Hepatic stellate cell (primary cell): ENCODE measurements around the gene MAP1S.
A peak's percentile ranks its signal among the peaks of the same experiment; 100 is the strongest.
"Not testable (repeated sequence)": the region's sequence is repeated elsewhere in the genome, so short reads cannot be mapped to it uniquely, and the experiment has no call there.

Source experiments
- DNase-seq: peaks from one replicate; pipeline ENCODE4 v3.0.0; 2011; ENCODE audit warnings: low spot score

Gene MAP1S

DNA sequence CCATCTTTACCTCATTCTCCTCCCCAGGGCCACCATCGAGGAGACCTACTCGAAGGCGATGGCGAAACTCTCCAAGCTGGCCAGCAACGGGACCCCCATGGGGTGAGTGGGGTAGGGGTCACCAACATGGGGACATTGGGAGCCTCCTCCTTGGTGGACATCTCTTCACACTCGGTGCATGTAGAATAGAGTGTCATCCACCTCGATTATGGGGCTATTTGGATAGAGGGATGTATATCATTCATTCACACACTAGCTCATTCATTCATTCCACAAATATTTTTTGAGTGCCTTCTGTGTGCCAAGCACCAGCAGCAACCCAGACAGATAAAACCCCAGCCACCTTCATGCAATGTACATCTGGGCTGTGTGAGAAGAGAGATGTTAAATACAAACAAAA lies 45.1 kb downstream of the MAP1S start:
- no peak for DNase-seq

DNA sequence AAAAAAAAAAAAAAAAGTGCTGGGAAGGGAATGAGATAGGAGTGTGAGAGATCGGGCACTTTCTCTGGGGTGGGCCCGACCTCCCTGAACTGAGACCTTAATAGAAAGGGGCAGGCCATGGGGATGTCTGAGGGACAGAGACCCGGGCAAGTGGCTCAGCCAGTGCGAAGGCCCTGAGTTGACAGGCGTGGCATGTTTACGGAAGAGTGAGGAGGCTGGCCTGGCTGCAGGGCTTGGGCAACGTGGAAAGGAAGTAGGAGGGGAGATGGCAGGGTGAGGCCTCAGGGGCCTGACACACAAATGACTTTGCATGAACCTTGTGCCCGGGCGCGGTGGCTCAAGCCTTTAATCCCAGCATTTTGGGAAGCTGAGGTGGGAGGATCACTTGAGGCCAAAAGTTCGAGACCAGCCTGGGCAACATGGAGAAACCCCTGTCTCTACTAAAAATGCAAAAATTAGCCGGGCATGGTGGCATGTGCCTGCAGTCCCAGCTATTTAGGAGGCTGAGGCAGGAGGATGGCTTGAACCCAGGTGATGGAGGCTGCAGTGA lies 45.9 kb downstream of the MAP1S start:
- no peak for DNase-seq

DNA sequence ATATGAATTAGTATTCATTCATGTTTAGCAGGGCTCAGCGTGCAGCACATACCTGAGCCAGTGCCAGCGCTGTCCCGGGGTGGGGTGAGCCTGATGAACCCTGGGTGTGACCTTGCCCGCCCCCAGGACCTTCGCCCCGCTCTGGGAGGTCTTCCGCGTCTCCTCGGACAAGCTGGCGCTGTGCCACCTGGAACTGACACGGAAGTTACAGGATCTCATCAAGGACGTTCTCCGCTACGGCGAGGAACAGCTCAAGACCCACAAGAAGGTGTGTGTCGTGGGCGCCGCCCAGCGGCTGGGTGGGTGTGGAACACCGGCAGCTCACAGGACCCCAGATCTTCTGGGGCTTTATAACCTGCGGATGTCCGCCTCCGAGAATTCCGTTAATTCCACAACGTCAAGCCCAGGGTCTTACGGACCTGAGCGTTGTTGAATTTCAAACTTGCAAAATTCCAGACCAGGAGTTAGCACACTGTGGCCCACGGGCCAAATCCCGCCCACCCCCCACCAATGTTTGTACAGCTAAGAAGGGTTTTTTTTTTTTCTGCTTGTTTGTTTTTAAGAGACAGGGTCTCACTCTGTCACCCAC lies 47.4 kb downstream of the MAP1S start:
- DNase-seq = peak; percentile 74

DNA sequence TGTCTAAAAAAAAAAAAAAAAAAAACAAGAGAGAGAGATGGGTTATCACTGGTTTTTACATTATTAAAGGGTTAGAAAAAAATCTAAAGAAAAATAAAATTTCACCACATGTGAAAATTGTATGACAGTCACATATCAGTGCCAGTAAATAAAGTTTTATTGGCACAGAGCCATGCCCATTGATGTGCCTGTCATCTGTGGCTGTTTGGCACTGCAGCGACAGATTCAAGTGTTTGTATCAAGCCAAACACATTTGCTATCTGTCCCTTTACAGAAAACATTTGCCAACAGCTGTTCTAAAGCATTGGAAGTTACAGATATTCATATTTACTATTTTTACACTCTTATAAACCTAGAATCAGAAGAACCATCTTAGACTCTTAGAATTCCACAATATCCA lies 48.3 kb downstream of the MAP1S start:
- no peak for DNase-seq

DNA sequence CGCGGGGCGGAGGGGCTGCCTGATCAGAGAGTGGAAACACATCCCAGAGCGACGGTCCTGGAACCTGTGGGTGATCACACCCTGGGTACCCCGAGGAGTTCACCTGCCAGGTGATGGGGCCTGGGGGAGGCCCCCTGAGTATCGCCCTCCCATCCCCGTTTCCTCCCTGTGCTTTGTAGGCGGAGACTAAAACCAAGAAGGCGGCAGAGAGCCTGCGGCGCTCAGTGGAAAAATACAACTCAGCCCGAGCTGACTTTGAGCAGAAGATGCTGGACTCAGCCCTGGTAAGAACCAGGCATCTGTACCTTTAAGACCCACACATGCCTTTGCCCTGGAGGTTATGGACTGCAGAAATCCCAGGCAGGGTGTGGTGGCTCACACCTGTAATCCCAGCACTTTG lies 51.3 kb downstream of the MAP1S start:
- DNase-seq = no peak

DNA sequence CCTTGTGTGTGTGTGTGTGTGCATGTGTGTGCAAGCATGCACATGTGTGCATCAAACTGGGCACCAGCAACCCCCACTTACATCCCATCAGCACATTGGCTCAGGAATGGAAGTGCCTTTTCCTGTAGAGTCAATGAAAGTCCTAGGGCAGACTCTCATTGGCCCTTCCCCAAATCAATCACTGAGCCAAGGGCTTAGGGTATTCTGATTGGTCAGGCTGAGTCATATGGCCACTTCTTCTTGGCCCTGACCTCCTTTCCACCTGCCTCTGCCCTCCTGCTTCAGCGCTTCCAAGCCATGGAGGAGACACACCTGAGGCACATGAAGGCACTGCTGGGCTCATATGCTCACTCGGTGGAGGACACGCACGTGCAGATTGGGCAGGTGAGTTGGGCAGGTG lies 52.9 kb downstream of the MAP1S start:
- no peak for DNase-seq

DNA sequence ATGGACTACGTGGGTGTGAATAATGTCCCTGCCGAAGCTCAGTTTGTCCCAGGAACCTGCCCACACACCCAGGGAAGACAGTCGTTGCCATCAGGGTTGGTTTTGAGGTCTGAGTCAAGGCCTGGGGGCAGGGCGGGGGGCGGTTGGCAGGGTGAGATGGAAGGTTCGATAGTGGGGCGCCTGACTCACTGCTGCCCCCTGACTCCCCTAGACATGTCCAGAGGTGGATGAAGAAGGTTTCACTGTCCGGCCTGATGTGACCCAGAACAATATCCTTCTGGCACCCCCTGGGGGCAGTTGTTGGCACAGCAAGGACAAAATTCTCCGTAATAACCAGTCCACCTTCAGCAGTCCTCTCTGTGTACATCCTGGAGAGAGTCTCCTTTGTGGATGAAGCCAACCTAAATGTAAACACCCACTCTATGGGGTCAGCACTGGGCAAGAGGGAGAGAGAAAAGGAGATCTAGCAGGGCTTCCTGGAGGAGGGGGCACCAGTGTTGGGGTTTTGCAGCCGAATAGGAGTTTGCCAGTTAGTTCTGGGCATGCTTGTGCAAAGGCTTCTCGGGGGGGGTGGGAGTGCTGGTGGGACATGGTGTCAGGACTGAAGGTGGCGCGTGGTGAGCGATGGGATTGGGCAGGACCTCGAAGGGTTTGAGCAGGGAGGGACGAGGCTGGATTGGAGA lies 56.1 kb downstream of the MAP1S start:
- peak; percentile 53 for DNase-seq

DNA sequence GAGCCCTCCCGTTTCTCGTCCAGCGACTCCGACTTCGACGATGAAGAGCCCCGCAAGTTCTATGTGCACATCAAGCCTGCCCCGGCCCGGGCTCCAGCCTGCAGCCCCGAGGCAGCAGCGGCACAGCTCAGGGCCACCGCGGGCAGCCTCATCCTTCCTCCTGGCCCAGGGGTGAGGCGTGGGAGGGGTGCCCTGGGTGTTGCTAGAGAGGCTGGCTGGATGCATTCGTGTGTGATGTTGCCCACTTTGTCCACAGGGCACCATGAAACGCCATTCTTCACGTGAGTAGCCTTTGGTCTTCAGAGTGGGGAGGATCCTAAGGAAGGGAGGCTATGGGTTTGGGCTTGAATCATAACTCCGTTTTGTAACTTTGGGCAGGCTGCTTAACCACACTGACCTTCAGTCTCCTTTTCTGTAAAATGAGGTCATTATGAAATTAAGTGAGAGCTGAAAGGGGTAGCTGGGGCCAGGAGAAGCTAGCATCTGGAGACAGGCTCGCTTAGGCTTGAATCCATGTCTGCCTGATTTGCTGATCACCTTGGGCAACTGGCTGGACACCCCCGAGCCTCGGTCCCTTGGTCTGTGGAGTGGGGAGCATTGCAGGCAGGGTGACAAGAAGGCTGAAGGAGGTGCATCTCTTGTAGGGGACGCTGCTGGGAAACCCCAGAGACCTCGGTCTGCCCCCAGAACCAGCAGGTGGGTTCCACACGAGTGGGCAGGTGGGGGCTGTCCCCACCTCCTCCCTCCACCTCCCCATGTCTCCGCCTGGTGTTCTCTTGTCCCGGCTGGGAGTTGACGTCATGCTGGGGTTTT lies 56.9 kb downstream of the MAP1S start:
- DNase-seq = no peak

DNA sequence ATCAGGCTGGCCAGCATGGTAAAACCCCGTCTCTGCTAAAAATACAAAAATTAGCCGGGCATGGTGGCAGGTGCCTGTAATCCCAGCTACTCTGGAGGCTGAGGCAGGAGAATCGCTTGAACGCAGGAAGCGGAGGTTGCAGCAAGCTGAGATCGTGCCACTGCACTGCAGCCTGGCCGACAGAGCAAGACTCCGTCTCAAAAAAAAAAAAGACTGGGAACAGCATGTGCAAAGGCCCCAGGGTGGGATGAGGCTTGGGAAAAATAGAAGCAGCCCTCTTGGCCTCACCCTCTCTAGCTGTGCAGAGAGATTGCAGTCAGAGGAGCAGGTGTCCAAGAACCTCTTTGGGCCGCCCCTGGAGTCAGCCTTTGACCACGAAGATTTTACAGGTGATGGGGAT lies 58.6 kb downstream of the MAP1S start:
- not testable (repeated sequence) for DNase-seq

DNA sequence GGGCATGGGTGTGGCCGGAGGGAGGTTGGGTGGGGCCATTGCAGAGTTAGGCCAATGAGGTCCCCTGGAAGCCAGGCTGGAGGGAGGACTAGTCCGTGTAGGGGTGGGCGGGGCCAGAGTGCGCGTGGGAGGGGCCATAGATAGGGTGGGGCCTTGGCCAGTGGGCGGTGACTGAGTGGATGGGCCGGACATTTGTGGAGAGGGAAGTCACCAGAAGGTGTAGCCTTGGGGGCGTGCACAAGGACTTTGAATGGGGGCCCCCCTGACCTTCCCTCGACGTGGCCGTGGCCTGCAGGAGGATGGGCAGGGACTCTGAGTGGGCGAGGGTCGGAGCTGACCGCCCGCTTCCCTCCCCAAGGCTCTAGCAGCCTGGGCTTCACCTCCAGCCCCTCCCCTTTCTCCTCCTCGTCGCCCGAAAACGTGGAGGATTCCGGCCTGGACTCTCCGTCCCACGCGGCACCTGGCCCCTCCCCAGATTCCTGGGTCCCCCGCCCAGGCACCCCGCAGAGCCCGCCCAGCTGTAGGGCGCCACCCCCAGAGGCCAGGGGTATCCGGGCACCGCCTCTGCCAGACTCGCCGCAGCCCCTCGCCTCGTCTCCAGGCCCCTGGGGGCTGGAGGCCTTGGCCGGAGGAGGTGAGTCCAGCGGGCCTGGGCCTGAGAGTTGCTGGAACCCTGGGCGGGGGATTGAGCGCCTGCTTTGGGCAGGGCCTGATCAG lies 59.1 kb downstream of the MAP1S start:
- peak; percentile 56 for DNase-seq

DNA sequence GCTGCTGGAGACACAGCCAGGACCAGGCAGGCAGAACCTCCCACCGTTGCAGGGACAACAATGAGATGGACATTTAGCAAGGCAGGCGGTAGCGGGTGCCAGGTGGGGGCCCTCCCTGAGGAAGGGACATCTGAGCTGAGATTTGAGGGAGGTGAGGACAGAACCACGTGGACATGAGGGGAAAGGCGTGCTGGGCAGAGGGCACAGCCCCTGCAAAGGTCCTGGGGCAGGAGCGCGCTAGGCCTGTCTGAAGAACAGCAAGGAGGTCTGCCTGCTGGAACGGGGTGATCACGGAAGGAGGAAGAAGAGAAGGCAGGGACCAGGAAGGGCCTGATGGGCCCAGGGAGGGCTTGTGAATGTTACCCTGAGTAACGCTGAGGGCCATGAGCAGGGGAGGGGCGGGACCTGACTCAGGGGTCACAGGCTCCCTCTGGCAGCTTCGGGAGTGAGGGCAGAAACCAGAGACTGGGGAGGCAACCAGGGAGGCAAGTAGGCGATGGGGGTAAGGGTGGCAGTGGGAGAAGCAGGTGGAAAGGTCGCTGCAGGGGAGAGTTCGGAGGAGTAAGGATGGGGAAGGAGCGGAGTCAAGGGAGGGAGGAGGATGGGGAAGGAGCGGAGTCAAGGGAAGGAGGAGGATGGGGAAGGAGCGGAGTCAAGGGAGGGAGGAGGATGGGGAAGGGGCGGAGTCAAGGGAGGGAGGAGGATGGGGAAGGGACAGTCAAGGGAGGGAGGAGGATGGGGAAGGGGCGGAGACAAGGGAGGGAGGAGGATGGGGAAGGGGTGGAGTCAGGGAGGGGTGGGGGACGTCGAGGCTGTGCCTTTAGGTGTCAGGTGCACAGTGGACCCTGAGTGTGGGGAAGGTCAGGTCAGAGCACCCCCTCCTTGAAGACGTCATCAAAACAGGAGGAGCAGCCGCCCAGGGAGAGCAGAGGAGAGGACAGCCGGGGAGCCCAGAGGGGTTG lies 60.0 kb downstream of the MAP1S start:
- DNase-seq = peak; percentile 26

DNA sequence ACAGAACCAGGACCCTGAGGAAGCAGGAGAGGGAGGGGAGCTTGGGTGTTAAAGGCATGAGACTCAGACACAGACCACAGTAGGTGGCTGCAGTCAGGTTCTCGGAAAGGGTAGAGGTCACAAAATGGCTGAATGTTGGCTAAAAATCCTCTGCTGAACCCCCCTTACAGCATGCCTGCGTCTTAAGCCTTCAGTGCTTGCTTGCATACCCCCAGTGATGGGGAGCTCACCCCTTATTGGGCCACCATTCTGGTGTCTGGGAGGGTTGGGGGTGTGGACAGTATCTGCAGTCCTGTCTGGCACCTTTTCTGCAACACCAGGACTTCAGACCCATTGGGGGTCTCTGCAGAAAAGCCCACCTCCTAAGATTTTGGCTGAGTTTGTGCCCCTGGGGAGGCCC lies 61.5 kb downstream of the MAP1S start:
- DNase-seq = no peak

DNA sequence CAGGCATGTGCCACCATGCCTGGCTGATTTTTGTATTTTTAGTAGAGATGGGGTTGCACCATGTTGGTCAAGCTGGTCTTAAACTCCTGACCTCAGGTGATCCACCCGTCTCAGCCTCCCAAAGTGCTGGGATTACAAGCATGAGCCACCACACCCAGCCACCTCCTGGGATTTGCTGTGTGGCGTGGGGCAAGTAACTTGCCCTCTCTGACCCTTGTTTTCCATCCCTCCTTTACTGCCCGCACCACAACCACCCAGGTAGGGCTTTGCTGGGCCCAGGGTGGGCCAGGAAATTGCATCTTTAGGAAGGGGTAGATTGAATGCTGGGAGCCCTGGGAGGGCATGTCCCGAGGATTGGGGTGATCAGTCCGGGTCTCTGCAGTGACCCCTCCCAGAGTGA lies 64.4 kb downstream of the MAP1S start:
- DNase-seq = not testable (repeated sequence)
